HTERT RPE-1 (cell line): ENCODE data around the gene PDE8A.
"Not testable (repeated sequence)": the region's sequence is repeated elsewhere in the genome, so short reads cannot be mapped to it uniquely, and the experiment has no call there.

ENCODE experiments used
- in situ Hi-C: fragments of 300-500 bp; cut with MboI; formaldehyde crosslinking; loops from 4 replicates; pipeline ENCODE4 v1.14.3; 2020; ENCODE audit warnings: low sequenced_read_pairs

The PDE8A gene

DNA sequence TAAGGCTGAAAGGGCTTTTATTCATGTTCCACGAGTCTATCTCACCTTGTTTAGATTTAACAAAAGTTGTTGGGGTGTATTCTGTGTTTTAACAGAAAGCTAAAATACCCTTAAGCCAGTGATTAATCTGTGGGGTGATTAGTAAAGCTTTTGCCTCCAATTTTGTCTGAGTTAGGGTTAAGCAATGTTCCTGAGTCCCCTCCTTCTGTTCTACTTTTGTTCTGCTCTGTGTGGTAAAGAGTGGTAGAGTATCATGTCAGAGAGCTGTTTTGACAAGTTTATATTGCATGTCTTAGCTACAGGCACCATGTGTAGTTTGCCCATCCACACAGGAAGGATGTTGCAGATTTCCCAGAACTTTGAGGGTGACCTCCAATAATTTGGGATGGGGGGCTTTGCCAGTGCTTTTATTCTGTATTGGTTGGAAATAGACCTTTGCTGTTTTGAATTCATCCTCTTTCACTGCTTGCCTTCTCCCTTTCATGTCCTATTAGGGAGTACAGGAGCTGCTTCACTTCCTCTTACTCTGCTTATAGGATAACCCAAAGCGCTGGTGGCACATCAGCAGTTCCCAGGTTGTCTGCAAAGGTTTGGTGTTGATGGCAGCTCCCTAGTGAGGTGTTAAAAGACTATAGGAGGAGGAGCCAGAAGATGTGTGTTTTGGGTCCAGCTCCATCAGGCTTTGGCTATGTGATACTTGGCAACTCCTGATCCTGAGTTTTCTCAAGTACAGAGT lies 7.4 kb downstream of the PDE8A start:
- in situ Hi-C loops, result no loop called here

DNA sequence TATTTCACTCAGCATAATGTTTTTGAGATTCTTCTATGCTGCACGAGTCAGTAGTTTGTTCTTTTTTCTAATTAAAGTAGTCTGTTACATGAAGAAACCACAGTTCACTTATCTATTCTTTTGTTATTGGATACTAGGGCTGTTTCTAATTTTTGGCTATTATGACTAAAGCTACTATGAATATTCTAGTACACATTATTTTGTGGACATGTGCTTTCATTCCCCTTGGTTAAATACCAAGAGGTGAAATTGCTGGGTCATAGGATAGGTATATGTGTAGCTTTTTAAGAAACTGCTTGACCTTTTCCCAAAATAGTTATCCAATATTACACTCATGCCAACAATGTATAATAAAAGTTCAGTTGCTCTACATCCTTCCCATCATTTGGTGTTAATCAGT lies 8.9 kb downstream of the PDE8A start:
- in situ Hi-C loops, result no loop called here

DNA sequence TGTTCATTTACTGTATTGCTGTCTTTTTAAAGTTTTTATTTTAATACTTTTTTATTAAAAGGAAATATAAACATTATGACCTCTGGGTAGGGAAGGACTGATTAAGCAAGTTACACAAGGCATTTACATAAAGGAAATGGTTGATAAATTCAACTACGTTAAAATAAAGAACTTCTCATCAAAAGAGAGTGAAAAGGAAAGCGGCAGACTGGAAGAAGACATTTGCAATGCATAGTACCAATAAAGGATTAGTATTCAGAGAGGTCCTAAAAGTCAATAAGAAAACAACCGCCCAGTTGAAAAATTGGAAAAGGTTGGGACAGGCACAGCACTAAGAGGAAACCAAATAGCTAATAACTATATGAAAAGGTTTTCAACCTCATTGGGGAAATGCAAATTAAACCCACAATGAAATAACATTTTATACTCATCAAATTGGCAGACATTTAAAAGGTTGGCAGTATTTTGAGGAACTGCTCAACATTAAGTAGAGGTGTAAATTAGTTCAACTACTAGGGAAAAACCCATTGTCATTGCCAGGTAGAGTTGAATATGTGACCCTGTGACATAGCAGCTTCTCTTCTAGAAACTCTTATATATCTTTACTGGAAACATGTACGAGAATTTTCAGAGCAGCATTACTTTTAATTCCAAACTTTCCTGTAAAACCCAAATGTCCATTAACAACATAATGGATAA lies 9.5 kb downstream of the PDE8A start:
- in situ Hi-C loops, result no loop called here

DNA sequence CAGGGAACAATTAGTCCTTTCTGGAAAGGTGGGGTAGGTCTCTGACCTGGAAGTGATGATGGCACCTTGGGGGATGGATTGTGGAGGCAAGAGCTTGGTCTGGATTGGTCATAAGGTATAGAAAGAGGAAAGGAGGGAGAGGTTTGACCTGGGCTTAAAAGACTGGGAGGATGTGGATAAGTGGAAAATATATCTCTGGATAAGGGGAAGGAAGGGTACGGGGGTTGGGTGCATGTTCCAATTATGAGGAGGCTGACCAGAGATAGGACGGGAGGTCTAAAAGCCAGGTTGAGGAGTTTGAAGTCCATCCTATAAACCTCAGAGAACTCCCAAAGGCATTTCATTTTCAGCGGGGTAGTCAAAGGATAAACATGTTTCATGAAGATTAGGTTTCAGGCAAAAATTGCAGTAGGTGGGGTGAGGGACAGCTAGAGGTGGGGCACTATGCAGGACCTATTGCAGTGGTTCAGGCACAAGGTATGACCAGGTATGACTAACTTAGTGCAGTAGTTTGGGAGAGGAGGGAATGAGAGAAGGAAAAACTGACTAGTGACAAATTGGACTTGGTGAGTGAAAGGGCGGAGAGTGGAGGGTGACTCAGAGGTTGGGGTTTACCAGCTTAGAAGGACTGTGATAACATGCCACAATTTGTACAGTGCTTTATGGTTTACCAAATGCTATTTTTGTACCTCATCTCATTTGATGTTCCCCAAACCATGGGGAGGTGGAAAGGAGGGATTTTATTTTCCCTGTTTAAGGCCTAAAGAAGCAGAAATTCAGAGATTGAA lies 10.7 kb downstream of the PDE8A start:
- in situ Hi-C loops, result no loop called here

DNA sequence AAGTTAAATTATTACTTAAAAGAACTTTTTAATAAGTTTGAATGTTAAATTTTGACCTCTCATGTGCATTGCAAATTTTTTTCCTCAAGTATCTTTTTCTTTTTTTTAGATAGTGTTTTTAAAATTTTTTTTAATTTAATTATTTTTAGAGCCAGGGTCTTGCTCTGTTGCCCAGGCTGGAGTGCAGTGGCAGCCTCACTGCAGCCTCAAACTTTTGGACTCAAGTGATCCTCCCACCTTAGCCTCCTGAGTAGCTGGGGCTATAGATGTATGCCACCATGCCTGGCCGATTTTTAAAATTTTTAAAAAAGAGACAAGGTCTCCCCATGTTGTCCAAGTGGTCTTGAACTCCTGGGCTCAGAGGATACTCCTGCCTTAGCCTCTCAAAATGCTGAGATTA lies 14.4 kb downstream of the PDE8A start:
- in situ Hi-C loops, result no loop called here

DNA sequence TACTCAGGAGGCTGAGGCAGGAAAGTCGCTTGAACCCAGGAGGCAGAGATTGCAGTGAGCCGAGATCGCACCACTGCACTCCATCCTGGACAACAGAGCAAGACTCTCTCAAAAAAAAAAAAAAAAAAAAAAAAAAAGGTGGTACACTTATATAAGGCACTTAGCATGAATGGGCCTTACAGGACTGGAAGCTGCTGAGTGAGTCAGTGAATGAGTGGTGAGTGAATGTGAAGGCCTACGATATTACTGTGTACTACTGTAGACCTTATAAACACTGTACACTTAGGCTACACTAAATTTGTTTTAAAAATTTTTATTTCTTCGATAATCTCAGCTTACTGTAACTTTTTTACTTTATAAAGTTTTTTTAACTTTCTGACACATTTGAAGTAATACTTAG lies 15.1 kb downstream of the PDE8A start:
- in situ Hi-C loops, result not testable (repeated sequence)

DNA sequence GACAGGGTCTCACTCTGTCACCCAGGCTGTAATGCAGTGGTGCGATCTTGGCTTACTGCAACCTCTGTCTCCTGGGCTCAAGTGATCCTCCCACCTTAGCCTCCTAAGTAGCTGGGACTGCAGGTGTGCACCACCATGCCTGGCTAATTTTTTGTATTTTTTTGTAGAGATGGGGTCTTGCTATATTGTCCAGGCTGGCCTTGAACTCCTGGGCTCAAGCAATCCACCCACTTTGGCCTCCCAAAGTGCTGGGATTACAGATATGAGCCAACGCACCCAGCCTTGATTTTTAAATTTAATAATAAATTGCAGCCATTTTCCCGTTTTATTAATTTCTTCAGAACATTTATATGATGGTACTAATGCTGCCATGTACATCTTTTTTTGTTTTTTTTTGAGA lies 15.6 kb downstream of the PDE8A start:
- in situ Hi-C loops, result not testable (repeated sequence)

DNA sequence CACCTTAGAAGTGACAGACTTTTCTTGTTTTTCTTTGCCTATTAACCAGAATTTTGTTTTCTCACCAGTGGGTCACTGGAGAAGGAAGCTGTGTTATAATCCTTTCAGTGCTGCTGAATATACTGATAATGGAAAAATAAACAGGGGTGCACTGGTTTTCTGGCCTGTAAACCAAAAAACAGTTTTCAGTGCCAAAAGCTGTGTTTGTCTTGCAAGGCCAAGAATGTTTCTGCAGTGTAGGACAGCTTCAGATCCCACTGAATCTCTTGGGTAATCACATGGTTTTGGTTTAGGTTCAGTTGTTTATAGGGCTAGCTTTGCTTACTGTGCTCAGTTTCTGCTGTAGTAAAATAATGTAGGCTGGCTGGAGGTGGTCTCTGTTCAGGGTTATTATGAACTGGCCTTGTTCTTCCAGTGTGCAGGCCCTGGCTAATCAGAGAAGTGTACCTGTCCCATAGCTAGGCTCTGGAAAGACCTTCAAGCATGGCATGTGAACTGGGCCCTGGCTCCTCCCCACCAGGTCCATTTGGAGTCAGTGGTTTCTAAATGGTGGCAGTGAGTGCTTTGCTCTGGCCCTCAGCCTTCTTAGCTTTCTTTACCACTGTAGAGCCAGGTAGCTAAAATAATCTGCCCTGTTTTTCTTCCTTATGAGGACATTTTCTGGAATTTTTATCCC lies 18.7 kb downstream of the PDE8A start:
- in situ Hi-C loops, result no loop called here

DNA sequence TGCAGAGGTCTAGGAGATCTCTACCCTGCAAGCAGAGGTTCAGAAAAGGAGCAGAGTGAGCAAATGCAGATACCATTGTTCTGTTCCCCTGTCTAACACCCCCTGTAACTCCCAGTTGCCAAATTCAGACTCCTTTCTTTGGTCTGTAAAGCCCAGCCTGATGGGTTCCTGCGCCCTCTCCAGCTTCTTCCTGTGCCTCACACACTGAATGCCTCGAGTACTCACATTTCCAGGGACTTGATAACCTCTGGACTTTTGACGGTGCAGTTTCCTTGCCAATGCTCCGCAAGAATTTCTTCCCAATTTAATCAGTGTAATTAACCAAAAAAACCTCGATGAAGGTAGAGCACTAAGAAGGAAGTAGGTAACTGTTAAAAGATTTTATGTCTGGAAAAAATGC lies 19.3 kb downstream of the PDE8A start:
- in situ Hi-C loops, result no loop called here

DNA sequence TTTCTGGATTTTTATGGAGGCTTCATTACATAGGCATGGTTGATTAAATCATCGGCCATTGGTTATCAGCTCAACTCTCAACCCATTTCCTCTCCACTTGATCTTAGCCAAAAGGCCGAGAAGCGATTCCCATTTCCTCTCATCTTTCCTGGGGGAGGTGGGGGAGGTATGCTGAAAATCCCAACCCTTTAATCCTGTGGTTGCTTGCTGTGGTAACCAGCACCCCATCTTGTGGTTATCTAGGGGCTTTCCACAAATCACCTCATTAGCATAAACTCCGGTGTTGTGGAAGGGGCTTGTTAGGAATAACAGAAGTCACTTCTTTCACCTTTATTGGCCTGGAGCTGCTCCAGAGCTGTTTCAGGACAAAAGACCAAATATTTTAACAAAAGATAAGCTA lies 20.9 kb downstream of the PDE8A start:
- in situ Hi-C loops, result no loop called here

DNA sequence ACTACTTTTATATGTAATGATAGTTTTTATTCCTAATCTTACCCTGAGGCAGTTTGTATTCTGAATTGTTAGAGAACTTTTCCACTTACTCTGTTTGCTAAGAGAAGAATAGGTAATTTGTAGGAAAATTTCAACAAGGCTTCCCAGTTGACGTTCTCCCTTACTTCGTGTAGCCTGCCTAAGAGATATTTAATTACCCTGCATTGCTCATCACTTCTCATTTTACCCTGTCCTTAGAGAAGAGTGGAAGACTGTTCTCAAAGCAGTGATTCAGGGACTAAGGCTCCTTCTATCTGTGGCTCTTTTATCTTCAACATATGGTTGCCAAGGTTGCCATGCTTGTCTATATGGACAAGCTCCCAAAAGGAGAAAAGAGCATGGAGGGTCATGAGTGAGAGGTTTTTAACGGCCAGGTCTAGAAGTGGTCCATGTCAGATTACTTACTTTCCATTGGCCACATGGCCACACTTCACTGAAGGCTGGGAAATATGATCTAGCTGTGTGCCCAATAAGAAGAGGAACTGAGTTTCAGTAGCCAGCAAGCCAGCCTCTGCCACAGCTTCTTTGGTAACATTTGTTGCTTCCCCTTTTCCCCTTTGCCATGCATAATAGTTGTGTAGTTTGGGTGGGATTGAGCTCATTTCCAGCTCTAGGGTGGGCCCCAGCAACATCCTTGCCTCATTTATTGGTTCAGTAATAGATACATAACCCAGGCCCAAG lies 22.1 kb downstream of the PDE8A start:
- in situ Hi-C loops, result no loop called here

DNA sequence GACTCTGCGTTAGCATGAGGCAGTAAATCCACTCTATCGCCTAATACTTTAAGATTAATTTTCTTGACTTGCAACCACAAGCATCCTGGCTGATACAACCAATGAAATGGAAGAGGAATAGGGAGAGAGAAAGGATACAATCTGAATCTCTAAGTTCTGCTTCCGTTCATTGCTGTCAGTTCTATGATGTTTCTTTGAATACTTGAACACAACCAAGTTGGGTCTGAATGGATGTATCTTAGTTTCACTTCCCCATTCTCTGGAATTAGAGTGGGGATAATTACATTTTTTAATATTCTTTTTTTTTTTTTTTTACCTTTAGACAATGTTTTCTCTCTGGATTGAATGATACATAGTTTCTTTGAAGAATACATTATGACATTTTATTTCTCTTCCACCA lies 22.9 kb downstream of the PDE8A start:
- in situ Hi-C loops, result no loop called here

DNA sequence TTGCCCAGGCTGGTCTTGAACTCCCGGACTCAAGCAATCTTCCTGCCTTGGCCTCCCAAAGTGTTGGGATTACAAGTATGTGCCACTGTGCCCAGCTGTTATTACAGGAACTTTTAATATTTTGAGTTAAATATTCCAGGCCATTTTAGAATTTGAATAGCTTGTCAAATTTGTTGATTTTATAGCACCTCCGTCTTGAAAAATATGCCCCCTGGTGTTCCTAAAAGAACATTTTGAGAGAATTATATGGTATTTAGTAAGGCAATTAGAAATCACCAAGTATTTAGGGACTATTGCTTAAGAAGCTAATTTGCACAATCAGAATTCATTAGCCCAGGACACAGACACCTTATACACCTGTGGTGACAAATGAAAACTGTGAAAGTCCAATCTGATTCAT lies 23.7 kb downstream of the PDE8A start:
- in situ Hi-C loops, result no loop called here

DNA sequence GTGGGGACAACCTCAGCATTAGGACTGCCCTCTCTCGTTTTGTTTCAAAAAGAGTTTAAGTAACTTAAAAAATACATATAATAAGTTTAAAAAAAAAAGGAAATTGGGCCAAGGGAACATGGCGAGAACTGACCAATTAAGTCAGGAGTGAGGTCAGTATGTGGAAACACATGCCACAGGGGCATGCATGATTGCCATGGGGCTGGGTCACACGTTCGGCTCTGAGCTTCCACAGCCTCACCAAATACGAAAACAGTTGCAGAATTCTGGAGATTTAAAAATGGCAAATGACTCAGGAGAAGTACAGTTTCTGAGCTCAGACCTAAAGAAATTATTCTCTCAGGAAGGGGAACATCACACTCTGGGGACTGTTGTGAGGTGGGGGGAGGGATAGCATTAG lies 24.1 kb downstream of the PDE8A start:
- in situ Hi-C loops, result no loop called here

DNA sequence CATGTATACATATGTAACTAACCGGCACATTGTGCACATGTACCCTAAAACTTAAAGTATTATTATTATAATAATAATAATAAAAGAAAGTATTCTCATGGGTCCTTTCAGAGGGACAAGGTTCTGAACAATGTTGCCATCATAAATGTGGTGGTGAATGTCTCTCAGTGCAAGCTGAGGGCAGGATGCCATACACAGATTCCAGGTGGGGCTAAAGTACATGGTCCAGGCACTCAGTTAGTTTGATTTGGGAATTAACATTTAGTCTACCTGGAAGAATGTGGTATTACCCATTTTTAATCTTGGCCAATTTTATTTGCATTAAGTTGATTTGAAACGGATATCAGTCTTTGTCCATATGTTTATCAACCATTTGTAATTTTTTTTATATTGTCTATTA lies 24.5 kb downstream of the PDE8A start:
- in situ Hi-C loops, result no loop called here

DNA sequence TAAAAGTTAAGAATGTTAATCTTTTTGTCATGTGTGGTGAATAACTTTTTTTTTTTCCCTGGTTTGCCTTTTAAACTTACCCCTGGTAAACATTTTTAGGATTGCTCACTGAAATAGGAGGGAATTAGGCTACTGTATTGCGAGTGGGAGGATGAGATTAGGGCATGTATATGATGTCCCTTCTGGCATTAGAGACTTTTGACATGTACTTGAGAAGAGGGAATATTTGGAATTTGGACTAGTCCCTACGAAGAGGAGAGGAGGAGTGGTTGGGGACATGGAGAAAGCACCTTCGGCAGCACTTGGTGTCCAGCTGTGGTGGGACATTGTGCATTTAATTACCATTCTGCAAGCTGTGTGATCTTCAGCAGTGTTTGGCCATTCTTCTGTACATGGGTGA lies 25.0 kb downstream of the PDE8A start:
- in situ Hi-C loops, result no loop called here

DNA sequence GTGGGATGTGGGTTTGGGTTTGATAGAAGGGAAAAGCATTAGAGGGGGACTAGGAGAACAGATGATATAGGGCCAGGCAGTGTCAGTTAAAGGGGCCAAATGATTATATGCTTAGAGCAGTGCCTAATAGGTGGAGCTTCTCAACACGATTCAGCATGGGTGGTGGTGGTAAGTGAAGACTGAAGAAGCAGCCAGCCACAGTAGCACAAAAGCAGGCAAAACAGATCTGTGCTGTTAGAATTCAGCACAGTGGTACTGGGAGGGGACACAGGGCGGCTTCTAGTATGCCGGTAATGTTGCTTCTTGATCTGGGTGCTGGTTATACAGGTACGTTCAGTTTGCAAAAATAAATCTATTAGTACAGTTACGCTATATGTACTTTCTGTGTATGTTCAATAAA lies 25.5 kb downstream of the PDE8A start:
- in situ Hi-C loops, result no loop called here

DNA sequence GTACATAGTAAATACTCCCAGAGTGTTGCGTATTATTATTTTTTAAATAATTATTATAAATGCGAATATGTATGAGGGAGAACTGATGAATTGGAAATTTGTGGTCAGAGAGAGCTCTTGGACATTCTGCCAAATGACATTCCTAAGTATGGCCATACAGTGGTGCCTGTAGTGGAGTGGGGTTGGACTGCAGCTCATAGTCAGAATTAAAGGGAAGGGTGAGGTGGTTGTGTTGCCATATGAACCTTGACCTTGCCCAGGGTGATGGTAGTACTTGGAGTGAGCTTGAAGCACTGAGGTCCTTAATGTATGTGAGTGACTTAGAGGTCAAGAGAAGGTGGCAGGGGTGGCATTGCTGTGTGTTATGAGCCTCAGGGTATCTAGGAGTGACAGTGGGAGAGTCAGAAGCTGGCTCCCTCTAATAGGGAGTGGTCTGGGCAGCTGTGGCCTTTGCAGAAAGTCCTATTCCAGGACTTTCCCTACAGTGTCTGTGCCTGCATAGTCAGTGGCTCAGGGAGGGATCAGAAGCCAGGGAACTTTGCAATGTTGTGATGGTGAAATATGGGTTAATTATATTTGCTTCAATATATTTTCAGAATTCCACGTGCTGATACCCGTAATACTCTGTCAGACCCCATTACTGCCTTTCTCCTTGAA lies 26.2 kb downstream of the PDE8A start:
- in situ Hi-C loops, result no loop called here

DNA sequence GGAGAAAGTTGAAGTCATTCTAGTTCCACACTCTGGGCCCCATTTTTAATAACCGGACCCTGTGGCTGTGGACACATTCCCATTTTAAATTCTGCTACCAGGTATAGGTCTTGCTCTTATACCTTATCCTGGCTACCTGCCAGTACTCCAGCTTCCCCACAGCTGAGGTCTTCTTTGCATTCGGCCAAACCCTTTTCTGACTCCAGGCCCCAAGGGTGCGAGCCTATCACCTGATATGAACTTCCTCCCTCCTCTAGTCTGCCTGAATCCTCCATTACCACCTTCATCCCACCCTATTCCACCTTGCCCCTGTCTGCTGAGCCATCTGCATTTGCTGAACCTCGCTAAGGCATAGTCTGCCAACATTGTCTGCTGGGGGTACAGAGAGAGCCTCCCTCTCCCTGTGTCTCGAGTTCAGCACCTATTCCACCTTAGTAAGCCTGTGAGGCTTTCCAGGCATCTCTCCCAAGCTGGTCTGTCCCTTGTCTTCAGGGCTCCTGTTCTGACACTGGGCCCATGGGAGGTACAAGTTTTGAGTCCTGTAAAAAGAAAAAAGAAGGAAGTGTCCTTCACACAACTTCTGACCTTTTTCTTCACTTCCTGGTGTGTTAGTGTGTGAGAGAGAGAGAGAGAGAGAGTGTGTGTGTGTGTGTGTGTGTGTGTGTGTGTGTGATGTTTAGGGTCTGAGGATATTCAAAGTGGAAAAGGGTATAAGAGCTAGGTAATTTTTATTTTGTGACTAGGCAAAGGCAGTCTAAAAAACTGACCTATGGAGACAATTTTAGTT lies 27.0 kb downstream of the PDE8A start:
- in situ Hi-C loops, result no loop called here
